HEK293 (cell line): ENCODE measurements around the gene TRAF1.

ENCODE experiments used
- CTCF ChIA-PET: fragments of 350-600 bp; formaldehyde crosslinking; extraction: SDS; loops from one replicate; lab custom pipeline; 2021; ENCODE audit warnings: antibody characterized with exemption; lab: Yijun Ruan, JAX
- POLR2A ChIA-PET: fragments of 300-600 bp; formaldehyde crosslinking; extraction: SDS; loops from one replicate; lab custom pipeline; 2020; ENCODE audit warnings: antibody characterized with exemption, inconsistent platforms; lab: Yijun Ruan, JAX
- H3K27ac ChIP-seq: fragments of 200-500 bp; sonication (Bioruptor generic); 2 replicates; pipeline ENCODE4 v1.5.1; 2014; ENCODE audit warnings: low read depth, low read length, control low read depth, inconsistent platforms; ENCODE audit errors: extremely low read depth
- H3K36me3 ChIP-seq, 2 experiments: fragments of 200-500 bp in 1 of 2; sonication (Bioruptor generic) in 1 of 2; 1 replicate in 1 of 2; 2 replicates in 1 of 2; pipeline ENCODE4 v1.5.1; 2014 to 2017; ENCODE audit warnings: inconsistent platforms in 2 of 2, low read length in 2 of 2; ENCODE audit not compliant: control insufficient read depth in 2 of 2, insufficient read depth in 1 of 2
- H3K4me1 ChIP-seq: fragments of 200-500 bp; sonication (Bioruptor generic); 2 replicates; pipeline ENCODE4 v1.5.1; 2014; ENCODE audit warnings: mild to moderate bottlenecking, low read length, inconsistent platforms; ENCODE audit not compliant: control insufficient read depth, insufficient read depth
- H3K4me3 ChIP-seq: 2 replicates; pipeline ENCODE4 v1.5.1; 2011; ENCODE audit warnings: low read depth, mild to moderate bottlenecking, control low read depth, low read length, moderate library complexity
- H3K9me3 ChIP-seq: fragments of 200-500 bp; sonication (Bioruptor generic); 2 replicates; pipeline ENCODE4 v1.5.1; 2014; ENCODE audit warnings: low read depth, low read length, inconsistent platforms; ENCODE audit not compliant: control insufficient read depth, insufficient read depth
- HOXA7 ChIP-seq: sonication (generic); formaldehyde crosslinking; IDR thresholded peaks from 2 replicates; pipeline ENCODE4 v1.8.1; 2022; ENCODE audit warnings: missing genetic modification reagents, borderline replicate concordance
- INSM2 ChIP-seq: fragments of 450-650 bp; formaldehyde crosslinking; IDR thresholded peaks from 2 replicates; pipeline ENCODE4 v1.5.1; 2016; ENCODE audit warnings: missing biosample characterization, missing genetic modification characterization
- PRDM2 ChIP-seq: fragments of 450-650 bp; formaldehyde crosslinking; IDR thresholded peaks from 2 replicates; pipeline ENCODE4 v1.5.1; 2016; ENCODE audit warnings: missing biosample characterization, missing genetic modification characterization, borderline replicate concordance
- REST ChIP-seq: fragments of 450-650 bp; formaldehyde crosslinking; IDR thresholded peaks from 2 replicates; pipeline ENCODE4 v1.5.1; 2016; ENCODE audit warnings: missing biosample characterization, missing genetic modification characterization
- SETDB1 ChIP-seq: IDR thresholded peaks from one replicate; pipeline ENCODE4 v1.6.1; 2017; ENCODE audit warnings: mild to moderate bottlenecking, low read length, moderate library complexity, mixed read lengths; ENCODE audit not compliant: insufficient read length
- ZNF138 ChIP-seq: fragments of 450-650 bp; formaldehyde crosslinking; IDR thresholded peaks from 2 replicates; pipeline ENCODE4 v1.5.1; 2016; ENCODE audit warnings: missing biosample characterization, missing genetic modification characterization, borderline replicate concordance
- ZNF24 ChIP-seq: fragments of 450-650 bp; formaldehyde crosslinking; IDR thresholded peaks from 2 replicates; pipeline ENCODE4 v1.5.1; 2016; ENCODE audit warnings: missing biosample characterization, missing genetic modification characterization
- ZNF26 ChIP-seq: fragments of 450-650 bp; formaldehyde crosslinking; IDR thresholded peaks from 2 replicates; pipeline ENCODE4 v1.5.1; 2016; ENCODE audit warnings: missing biosample characterization, missing genetic modification characterization
- ZNF274 ChIP-seq, 2 experiments: fragments of 200-500 bp in 1 of 2; fragments of 450-650 bp in 1 of 2; sonication (Bioruptor generic) in 1 of 2; formaldehyde crosslinking in 1 of 2; IDR thresholded peaks; 2 replicates each; pipeline versions ENCODE4 v1.5.1 to v1.6.1; 2014 to 2016; ENCODE audit warnings: borderline replicate concordance in 1 of 2, inconsistent platforms in 1 of 2, low read length in 1 of 2, missing biosample characterization in 1 of 2, missing genetic modification characterization in 1 of 2
- ZNF510 ChIP-seq: fragments of 450-650 bp; formaldehyde crosslinking; IDR thresholded peaks from 2 replicates; pipeline ENCODE4 v1.5.1; 2018; ENCODE audit warnings: mild to moderate bottlenecking, missing genetic modification characterization, missing biosample characterization; ENCODE audit not compliant: insufficient replicate concordance
- ZNF549 ChIP-seq: fragments of 450-650 bp; IDR thresholded peaks from 2 replicates; pipeline ENCODE4 v1.5.1; 2018; ENCODE audit warnings: missing biosample characterization, missing genetic modification characterization, mild to moderate bottlenecking, inconsistent platforms, moderate library complexity
- ZNF600 ChIP-seq: fragments of 450-650 bp; formaldehyde crosslinking; IDR thresholded peaks from 2 replicates; pipeline ENCODE4 v1.5.1; 2016; ENCODE audit warnings: missing biosample characterization, missing genetic modification characterization
- ZNF623 ChIP-seq: fragments of 450-650 bp; formaldehyde crosslinking; IDR thresholded peaks from 2 replicates; pipeline ENCODE4 v1.5.1; 2016; ENCODE audit warnings: missing biosample characterization, missing genetic modification characterization
- ZNF639 ChIP-seq: fragments of 450-650 bp; formaldehyde crosslinking; IDR thresholded peaks from 2 replicates; pipeline ENCODE4 v1.5.1; 2016; ENCODE audit warnings: missing biosample characterization, missing genetic modification characterization
- ZNF664 ChIP-seq: fragments of 450-650 bp; formaldehyde crosslinking; IDR thresholded peaks from 2 replicates; pipeline ENCODE4 v1.5.1; 2016; ENCODE audit warnings: missing biosample characterization, missing genetic modification characterization
- ZNF791 ChIP-seq: fragments of 450-650 bp; formaldehyde crosslinking; IDR thresholded peaks from 2 replicates; pipeline ENCODE4 v1.5.1; 2016; ENCODE audit warnings: missing biosample characterization, missing genetic modification characterization

TRAF1 gene

GRCh38 chr9:120855827-120856670, 70.5 kb downstream of the TRAF1 start:
- Histone ChIP-seq H3K4me1 (no peaks in the 10 kb centered on the region), H3K27ac (no peak overlapping the region), H3K4me3 (no peak overlapping the region), H3K9me3 (no peaks in the 10 kb centered on the region), H3K36me3 (peaks cover 0 to 36% of the 10 kb centered on the region in 2 experiments; a peak in 1 of 3 replicates)
- ChIA-PET CTCF (interaction anchor here (0.6 kb wide), 1 partner anchor 103 kb away, joined by 3 read pairs; no protein-coding TSS in a partner anchor), POLR2A (interaction anchor here (0.7 to 0.8 kb wide), 2 partner anchors 62 to 63 kb away, joined by 3 read pairs; partner anchors contain the start of gene FBXW2)
- TF ChIP-seq INSM2 (tag by site-specific recombination): no peak
- TF ChIP-seq ZNF26 (tag by site-specific recombination): no peak

GRCh38 chr9:120854596-120855327, 71.8 kb downstream of the TRAF1 start:
- POLR2A ChIA-PET: interaction anchor here (0.8 kb wide), 1 partner anchor 61 kb away, joined by 3 read pairs; no protein-coding TSS in a partner anchor
- CTCF ChIA-PET: no interaction called here
- Histone ChIP-seq H3K27ac (no peak overlapping the region), H3K4me1 (no peaks in the 10 kb centered on the region), H3K36me3 (peaks cover 0 to 23% of the 10 kb centered on the region in 2 experiments; a peak in 1 of 3 replicates), H3K4me3 (no peak overlapping the region), H3K9me3 (no peaks in the 10 kb centered on the region)
- TF ChIP-seq ZNF600 (no peak), ZNF24 (tag by site-specific recombination) (no peak), ZNF639 (no peak), ZNF549 (tag by site-specific recombination) (no peak), ZNF510 (no peak), ZNF791 (tag by site-specific recombination) (no peak), ZNF623 (tag by site-specific recombination) (no peak), HOXA7 (CRISPR knock-in tag) (no peak), PRDM2 (tag by site-specific recombination) (no peak), ZNF138 (tag by site-specific recombination) (no peak), ZNF274 (IDR thresholded peaks at IDR 0.05; ENCODE audit: low read length) (no peak), ZNF274 (tag by site-specific recombination; IDR thresholded peaks at IDR 0.05; ENCODE audit: borderline replicate concordance) (no peak), REST (tag by site-specific recombination) (no peak), SETDB1 (no peak), ZNF664 (tag by site-specific recombination) (no peak)
